COLO829 (cell line): Measurements from ENCODE around the gene ZCCHC18.

ENCODE experiments used
- DNase-seq: peaks from one replicate; pipeline ENCODE4 v3.0.0; 2012; ENCODE audit warnings: low spot score

Gene ZCCHC18

GRCh38 chrX:104134583-104135261, 22.4 kb downstream of the ZCCHC18 start:
- no peak for DNase-seq

DNA sequence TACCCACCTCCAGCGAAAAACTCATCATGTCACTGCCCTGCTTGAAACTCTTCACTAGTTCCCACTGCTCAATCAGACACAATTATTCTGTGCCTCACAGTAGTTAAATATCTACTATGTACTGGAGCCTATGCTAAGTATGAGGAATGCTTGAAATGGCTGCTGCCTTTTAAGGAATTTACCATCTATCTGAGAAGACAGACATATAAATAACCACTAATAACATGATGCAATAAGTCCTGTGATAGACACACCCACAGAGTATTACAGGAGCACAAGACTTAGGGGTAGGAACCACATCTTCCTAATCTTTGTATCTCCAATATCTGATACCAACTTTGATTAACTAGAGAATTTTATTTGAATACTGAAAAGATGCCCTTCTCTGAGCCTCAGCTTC, 23.4 kb downstream of the ZCCHC18 start:
- DNase-seq, result no peak

DNA sequence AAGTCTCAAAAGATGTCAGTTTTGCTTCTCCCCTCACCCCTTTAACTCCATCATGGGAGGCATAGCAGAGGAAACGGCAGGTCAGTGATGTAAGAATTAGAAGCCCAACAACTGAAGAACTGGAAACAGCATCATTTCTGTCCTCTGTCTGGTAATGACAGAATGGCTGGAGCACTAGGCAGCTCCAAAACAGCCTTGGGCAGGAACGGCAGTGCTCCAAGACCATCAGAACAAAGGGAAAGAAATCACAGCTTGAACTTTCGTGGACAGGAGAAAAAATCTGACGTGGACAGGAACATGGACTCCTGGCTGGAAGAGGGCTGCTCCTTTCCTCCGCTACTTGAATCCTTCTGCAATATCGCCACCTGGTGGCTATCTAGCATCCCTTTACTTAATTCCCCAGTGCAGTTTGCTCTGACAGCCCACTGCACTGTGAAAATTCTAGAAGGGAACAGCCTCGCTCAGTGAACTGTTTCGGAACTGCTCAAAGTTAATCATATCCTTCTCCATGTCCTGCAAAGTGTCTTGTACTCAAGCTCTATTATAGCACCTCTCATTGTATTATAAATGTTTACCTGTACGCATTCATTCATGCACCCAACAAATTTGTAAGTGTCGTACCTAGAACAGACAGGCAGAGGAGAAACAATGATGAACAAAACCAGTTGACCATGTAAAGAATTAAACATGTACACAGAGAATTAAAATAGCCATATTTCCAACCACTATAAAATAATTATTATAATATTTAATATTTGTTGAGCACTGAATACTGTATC, 24.1 kb downstream of the ZCCHC18 start:
- peak; percentile 79 for DNase-seq

DNA sequence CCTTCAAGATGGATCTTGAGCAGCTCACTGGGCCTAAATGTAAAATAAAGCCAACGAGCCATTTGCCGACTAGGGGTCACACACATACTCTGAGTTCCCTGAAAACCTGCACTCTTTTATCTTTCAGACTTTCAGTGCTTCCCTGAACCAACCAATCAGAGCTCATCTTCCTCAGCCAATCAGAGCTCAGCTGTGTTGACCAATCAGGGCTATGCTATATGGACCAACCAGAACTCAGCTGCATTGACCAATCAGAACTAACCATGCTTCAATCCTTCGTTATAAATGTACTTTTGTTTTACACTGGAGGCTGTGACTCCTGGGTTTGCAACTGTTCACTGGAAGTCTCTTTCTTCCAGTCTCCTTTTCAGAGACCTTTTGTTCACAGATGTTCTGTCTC, 25.2 kb downstream of the ZCCHC18 start:
- DNase-seq, result no peak

DNA sequence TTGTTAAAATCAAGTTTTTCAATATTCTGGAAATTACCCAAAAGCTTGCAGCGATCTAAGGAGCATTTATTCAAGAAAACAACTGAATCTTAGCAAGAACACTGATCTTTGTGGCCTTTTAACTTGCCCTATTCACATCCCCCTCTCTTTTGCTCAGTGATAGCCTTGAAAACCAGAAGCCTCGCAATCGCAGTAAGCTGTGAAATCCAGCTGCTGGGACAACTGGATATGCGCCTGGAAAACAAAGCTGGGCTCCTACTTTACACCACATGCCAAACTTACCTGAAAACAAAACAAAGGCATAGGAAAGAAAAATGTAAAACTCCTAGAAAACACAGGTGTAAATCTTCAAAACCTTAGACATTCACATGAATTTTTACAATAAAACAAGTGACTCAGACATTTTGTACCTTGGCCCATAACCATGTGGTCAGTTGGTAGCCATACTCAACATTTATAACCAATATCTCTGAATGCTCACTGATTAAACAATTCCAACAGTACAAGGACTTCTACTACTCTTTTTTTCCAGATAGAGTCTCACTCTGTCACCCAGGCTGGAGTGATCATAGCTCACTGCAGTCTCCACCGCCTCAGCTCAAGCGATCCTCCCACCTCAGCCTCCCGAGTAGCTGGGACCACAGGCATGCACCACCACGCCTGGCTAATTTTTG, 28.9 kb downstream of the ZCCHC18 start:
- no peak for DNase-seq

DNA sequence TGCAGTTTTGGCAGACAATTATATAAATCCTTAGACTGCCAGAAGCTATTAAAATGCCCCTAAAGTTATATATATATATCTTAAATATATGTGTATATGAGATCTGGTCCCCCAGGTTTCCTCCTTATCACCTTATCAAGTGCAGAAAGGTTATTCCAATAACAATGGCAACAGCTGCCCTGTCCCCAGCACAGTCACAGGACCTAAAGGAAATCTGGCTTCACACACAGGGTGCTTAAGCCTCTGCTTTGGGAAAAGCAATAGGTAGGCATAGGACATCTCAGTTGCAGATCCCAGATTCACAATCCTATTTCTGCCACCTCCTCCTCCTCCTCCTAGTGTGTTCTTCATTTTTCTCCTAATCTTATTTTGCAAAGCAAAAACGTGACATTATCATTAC, 38.7 kb downstream of the ZCCHC18 start:
- no peak for DNase-seq

DNA sequence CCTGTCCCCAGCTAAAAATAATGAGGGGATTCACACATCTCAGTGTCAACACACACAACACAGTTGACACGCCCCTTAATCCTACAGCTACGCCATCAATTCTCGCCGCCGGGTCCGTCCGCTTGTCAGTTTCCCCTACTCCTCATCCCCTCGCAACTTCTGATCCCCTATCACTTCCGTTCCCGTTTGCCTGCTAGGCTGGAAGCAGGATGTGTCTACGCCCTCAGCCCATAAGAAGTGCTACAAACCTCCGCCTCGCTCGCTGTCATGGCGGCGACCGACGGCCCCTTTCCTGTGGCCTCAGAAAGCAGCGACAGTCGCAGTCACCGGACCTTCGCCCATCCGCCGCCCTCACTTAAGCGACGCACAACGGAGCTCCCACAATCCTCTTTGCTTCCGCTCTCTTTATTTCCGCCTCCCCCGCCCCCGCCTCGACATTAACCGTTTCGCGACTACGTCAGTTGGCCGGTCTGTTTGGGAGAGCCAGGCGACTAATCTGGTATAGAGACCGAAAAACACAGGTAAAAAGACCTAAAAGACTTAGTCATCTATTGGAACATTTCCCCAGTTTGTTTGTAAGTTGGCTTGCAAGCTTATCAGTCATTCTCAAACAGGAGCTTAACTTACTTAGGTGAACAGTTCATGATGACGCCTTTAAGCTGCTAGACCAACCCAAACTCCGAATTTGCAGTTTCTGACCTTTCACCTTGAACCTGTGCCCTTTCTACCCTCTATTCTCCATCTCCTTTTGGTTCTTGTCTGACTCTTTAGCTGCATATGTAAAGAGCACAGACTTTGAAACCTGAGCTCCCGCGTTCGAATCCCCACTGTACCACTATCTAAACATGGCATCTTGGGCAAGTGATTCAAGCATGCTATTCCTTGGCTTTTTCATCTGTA, 44.6 kb downstream of the ZCCHC18 start, which contains the start of gene SLC25A53:
TSS of gene SLC25A53 (minus strand) at position 380 of the 900 bp plus-strand sequence. CDS start 51,752 bp downstream, outside the sequence.
- DNase-seq, result peak; percentile 67
